NB4 (cell line): ENCODE results near the gene NPAS3.

ENCODE experiments used
- DNase-seq: peaks from one replicate; pipeline ENCODE4 v3.0.0; 2010; ENCODE audit warnings: low read depth
- H3K4me3 ChIP-seq: one replicate; pipeline ENCODE4 v1.5.1; 2011; ENCODE audit warnings: mild to moderate bottlenecking, low read depth, low read length, moderate library complexity
- CTCF ChIP-seq: IDR thresholded peaks from one replicate; pipeline ENCODE4 v1.5.1; 2012; ENCODE audit warnings: low read depth, low read length
- MAX ChIP-seq: IDR thresholded peaks from 2 replicates; pipeline ENCODE4 v1.6.1; 2011; ENCODE audit warnings: low read depth, low read length
- MYC ChIP-seq: IDR thresholded peaks from 2 replicates; pipeline ENCODE4 v1.6.1; 2011; ENCODE audit warnings: low read depth, low read length
- POLR2A ChIP-seq: IDR thresholded peaks from 2 replicates; pipeline ENCODE4 v1.6.1; 2011; ENCODE audit warnings: mild to moderate bottlenecking; ENCODE audit not compliant: insufficient read length; ENCODE audit errors: extremely low read depth

NPAS3 gene

DNA sequence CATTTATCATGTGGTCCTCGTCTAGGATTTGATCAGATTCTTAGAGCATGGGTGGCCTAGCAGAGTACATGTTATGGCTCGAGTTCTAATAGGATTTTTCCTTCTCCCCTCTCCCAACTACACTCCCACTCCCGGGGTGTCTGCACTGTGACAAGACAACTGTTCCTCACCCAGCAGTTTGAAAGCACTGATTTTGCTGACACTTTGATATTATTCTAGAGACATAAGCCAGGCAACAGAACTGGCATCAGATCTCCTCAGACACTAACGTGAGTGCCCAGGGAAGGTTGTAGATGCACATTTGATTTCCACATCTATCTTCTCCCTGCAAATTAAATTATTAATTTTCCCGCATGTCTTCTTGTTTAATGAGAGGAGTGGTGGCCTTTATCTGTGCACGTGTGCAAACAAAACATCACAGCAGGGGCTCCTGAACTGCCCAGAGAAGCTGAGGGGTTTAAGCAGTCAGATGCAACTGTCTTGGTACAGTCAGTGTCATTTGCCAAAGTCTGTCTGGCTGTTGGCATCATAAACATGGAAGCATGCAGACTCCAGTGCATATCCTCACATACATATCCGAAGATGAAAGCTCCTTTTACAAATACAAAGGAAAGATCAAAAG lies 491.8 kb downstream of the NPAS3 start:
- TF ChIP-seq POLR2A (no peak), MYC (no peak), MAX (no peak), CTCF (no peak)

DNA sequence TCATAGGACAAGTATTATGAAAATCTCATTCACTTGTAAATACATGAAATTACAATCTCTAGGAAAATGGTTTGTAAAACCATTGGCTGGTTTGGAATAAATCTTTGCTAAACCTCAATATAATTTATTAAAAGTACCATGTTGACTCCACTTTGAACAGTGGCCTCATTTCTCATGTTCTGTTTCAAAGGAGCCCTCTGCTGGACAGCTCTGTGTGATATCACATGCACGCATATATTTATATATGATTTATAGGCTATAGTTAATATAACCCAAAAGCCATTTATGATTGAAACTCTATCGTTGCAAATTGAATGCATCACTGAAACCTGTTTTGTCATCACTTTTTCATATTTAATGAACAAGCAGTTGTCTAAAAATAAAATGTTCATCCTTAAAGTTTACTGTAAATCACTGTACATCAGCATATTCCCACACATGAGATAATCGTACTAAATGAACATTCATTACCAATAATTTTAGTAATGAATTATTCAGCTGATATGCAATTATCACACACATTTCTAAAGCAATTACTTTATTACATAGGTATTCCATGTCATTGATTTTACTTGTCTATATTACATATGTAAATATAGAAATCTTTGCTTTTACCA lies 493.8 kb downstream of the NPAS3 start:
- no peak overlapping the region for H3K4me3 ChIP-seq
- peak; percentile 20 for DNase-seq
- TF ChIP-seq CTCF: peak; percentile 23
- no peak for TF ChIP-seq POLR2A

More for the DNA sequence above, 491.8 kb downstream of the NPAS3 start:
- no peak overlapping the region for H3K4me3 ChIP-seq
- no peak for DNase-seq

- no peak for DNase-seq
- TF ChIP-seq MAX (no peak), POLR2A (no peak), CTCF (no peak), MYC (no peak)
- H3K4me3 ChIP-seq: no peak overlapping the region
These were observed 494.7 kb downstream of the NPAS3 start for GRCh38 chr14:33433396-33433795.

DNA sequence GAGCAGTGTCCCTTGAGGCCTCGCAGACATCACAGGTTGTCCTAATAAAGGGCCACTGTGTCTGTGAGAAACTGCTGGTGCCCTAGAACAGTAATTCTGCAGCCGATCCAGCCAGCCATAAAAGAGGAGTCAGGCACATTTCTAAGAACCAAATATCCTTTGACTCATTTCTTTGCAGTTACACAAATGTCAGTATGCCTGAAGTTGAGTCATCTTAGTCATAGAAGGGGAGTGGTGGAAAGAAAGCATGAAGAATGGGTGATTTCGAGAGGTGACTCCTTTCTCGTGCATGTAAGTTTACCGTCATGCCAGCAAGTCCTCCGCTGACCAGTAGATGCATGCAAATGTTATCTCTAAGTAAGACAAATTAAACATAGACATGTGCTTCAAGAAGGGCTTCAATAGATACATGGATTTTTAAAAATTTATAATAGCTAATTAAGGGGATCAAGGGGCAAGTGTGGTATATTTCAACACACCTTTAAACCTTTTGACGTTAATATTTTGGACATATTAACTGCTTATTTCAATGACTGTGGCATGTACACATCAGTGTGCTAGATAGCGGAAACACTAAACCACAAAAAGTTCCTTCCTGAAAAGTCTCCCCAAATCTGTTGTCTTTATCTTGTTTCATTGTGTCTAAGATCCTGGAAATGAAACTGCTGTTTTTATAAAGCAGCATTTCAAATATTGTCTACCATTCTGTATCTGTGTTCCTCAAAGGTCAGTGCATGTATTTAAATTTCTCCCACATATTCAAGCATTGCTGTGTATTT lies 497.4 kb downstream of the NPAS3 start:
- TF ChIP-seq MYC (no peak), POLR2A (no peak), CTCF (no peak), MAX (no peak)
- H3K4me3 ChIP-seq: no peak overlapping the region
- no peak for DNase-seq

- DNase-seq: no peak
- TF ChIP-seq CTCF (no peak), POLR2A (no peak), MAX (no peak), MYC (no peak)
- H3K4me3 ChIP-seq: no peak overlapping the region
These were observed 503.0 kb downstream of the NPAS3 start for GRCh38 chr14:33441633-33442032.
